GM23248 (cell line): ENCODE data around the gene IGFL4.

Experiments
- EZH2 ChIP-seq: fragments of 200-600 bp; sonication (generic); IDR thresholded peaks from 2 replicates; pipeline ENCODE4 v1.6.1; 2018; ENCODE audit warnings: antibody characterized with exemption, mild to moderate bottlenecking; ENCODE audit not compliant: insufficient read depth, poor library complexity, severe bottlenecking
- EZH2phosphoT487 ChIP-seq: fragments of 200-600 bp; sonication (generic); IDR thresholded peaks from 2 replicates; pipeline ENCODE4 v1.6.1; 2018; ENCODE audit warnings: antibody characterized with exemption, moderate library complexity, mild to moderate bottlenecking, low read depth; ENCODE audit not compliant: insufficient read depth

DNA sequence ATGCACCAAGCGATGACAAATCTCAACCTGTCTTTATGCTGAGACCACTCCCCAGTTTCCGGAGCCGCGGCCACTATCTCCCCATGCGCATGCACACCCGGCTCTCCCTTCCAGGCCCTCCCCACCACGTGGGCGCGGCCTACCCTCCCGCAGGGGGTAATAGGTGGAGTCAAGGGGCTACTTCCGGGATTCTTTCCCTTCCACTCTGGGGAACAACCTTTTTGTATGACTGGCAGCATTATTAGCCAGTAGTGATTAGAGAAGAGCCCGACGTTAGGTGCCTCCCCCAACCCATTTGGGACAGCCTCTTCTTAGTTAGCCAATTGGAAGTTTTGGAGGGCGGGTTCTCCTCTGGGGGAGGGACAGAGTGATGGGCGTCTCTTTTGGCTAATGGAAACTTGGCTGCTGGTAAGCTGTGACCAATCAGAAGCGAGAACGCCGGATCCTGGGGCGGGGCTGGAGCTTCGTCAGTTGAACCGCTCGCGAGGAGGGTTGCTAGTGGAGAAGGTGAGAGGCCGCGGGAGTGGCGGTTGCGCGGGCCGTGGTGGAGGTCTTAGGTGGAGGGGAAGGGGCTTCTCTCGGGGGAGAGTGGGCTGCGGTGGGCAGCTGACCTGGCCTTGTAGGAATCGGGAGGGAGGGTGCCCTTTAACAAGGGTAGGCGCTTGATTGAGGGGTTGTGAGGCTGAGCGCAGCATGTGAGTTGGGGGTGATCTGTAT is 45.6 kb downstream of the IGFL4 start, which contains the start of gene CCDC61:
- TF ChIP-seq EZH2: no peak
- no peak for TF ChIP-seq EZH2phosphoT487
